SU-DHL-6 (cell line): ENCODE results near the gene NOX4.

ENCODE experiments used
- CTCF ChIP-seq: fragments of 200-600 bp; sonication (generic); IDR thresholded peaks from one replicate; pipeline ENCODE4 v1.5.1; 2017; ENCODE audit warnings: antibody characterized with exemption, mild to moderate bottlenecking, low read length, moderate library complexity; ENCODE audit not compliant: insufficient read depth, poor library complexity, severe bottlenecking
- EZH2phosphoT487 ChIP-seq: fragments of 200-600 bp; sonication (generic), shearing (Covaris generic); conservative IDR thresholded peaks from 2 replicates; pipeline ENCODE4 v1.6.1; 2018; ENCODE audit warnings: mild to moderate bottlenecking, antibody characterized with exemption, low read length, moderate library complexity, mixed read lengths

- TF ChIP-seq CTCF = no peak
- no peak for TF ChIP-seq EZH2phosphoT487
Observed at GRCh38 chr11:89279176-89279575, 212.0 kb downstream of the NOX4 start.
